Stimulated activated CD4-positive, alpha-beta T cell treated with anti-CD3 and anti-CD28 coated beads, Interleukin-15, amount 100 ng/mL, for 1 hour (primary cell): ENCODE measurements around the gene CHERP.
"Not testable (repeated sequence)": the region's sequence is repeated elsewhere in the genome, so short reads cannot be mapped to it uniquely, and the experiment has no call there.

Experiments used
- DNase-seq, 2 donors: peaks; one replicate each; pipeline ENCODE4 v3.0.0-alpha.2; 2020; ENCODE audit warnings: low read depth in 1 of 2, low spot score in 1 of 2

CHERP gene

GRCh38 chr19:16477311-16477710 lies 64.9 kb downstream of the CHERP start:
- DNase-seq, result no peak

- DNase-seq, result no peak
These were observed 65.8 kb downstream of the CHERP start for GRCh38 chr19:16476401-16476800.

GRCh38 chr19:16473875-16474392 lies 68.3 kb downstream of the CHERP start:
- no peak for DNase-seq

- DNase-seq, result no peak
These were observed 69.2 kb downstream of the CHERP start for GRCh38 chr19:16472992-16473391.

- DNase-seq, result not testable (repeated sequence)
These were observed 69.7 kb downstream of the CHERP start for GRCh38 chr19:16472559-16472899.

GRCh38 chr19:16470911-16471811 lies 71.1 kb downstream of the CHERP start:
- no peak for DNase-seq

- no peak for DNase-seq
These were observed 71.7 kb downstream of the CHERP start for GRCh38 chr19:16470541-16470910.
